Lung (tissue), 12 donors: Measurements from ENCODE around the gene ZNF569. TPM values are rescaled to one million over a fixed set of nuclear protein-coding genes. Genes with fewer than 3 reads are reported as not detected.
A peak's percentile ranks its signal among the peaks of the same experiment; 100 is the strongest.

ENCODE experiments used
- ATAC-seq: fragments of 200-7000 bp; cut with Tn5 transposase; one replicate; pipeline ENCODE4 v1.9.1; 2020; ENCODE audit warnings: moderate number of reproducible peaks; ENCODE audit not compliant: insufficient read depth, low FRiP score
- DNase-seq, 3 donors: peaks; one replicate each; pipeline ENCODE4 v3.0.0-alpha.2; 2013 to 2017
- H3K27ac ChIP-seq, 2 donors: one replicate each; pipeline ENCODE4 v1.5.1; 2013; ENCODE audit warnings: mild to moderate bottlenecking in 2 of 2, moderate library complexity in 2 of 2, control low read depth in 1 of 2, inconsistent platforms in 1 of 2, low read depth in 1 of 2, low read length in 1 of 2
- H3K27me3 ChIP-seq, 3 donors: one replicate each; pipeline ENCODE4 v1.5.1; 2013; ENCODE audit warnings: low read length in 2 of 3; ENCODE audit not compliant: control insufficient read depth in 3 of 3, insufficient read depth in 3 of 3
- H3K36me3 ChIP-seq, 4 donors: one replicate each; pipeline ENCODE4 v1.5.1; 2013; ENCODE audit warnings: low read length in 4 of 4, mild to moderate bottlenecking in 1 of 4, moderate library complexity in 1 of 4; ENCODE audit not compliant: control insufficient read depth in 4 of 4, insufficient read depth in 4 of 4
- H3K4me1 ChIP-seq, 5 donors: one replicate each; pipeline ENCODE4 v1.5.1; 2013; ENCODE audit warnings: low read length in 5 of 5, mild to moderate bottlenecking in 2 of 5, moderate library complexity in 1 of 5; ENCODE audit not compliant: control insufficient read depth in 5 of 5, insufficient read depth in 5 of 5
- H3K4me3 ChIP-seq: one replicate; pipeline ENCODE4 v1.5.1; 2013; ENCODE audit warnings: mild to moderate bottlenecking, control low read depth, moderate library complexity
- H3K9ac ChIP-seq, 2 donors: one replicate each; pipeline ENCODE4 v1.5.1; 2013; ENCODE audit warnings: low read length in 2 of 2, control low read depth in 1 of 2; ENCODE audit not compliant: insufficient read depth in 1 of 2
- H3K9me3 ChIP-seq, 4 donors: one replicate each; pipeline ENCODE4 v1.5.1; 2013; ENCODE audit warnings: low read length in 3 of 4, mild to moderate bottlenecking in 1 of 4, moderate library complexity in 1 of 4; ENCODE audit not compliant: control insufficient read depth in 4 of 4, insufficient read depth in 3 of 4
- CTCF ChIP-seq: IDR thresholded peaks from 2 replicates; pipeline ENCODE4 v1.5.1; 2012; ENCODE audit warnings: mild to moderate bottlenecking; ENCODE audit errors: control extremely low read depth, extremely low read depth
- WGBS, 2 donors: extraction: QIAGEN DNeasy Blood & Tissue Kit; methylation state at CpG; one replicate each; pipeline ENCODE4 v1.1.7; 2013; 5-methylcytosine and 5-hydroxymethylcytosine counted together
- polyA plus RNA-seq, 2 donors: library from polyadenylated mRNA; stranded (reverse); fragments of 200-250 nt; gene quantifications; one replicate each; pipeline ENCODE4 v1.2.1, GENCODE V29; 2013
- total RNA-seq, 2 donors: library from RNA; depleted of rRNA in 1 of 2; stranded (reverse); fragments of >200 nt in 1 of 2; gene quantifications; one replicate each; pipeline ENCODE4 v1.2.1, GENCODE V29; 2014 to 2021
- donor health status: control.
- donor health status: control.
- donor health status: Bipolar disorder and iron deficiency.
- donor health status: healthy.
- donor health status: DM: yes; HTN: yes; CAD: no.

Gene ZNF569
- total and polyA plus RNA-seq, 4 donors, result 1.2 to 10.1 (median 2.6) TPM

DNA sequence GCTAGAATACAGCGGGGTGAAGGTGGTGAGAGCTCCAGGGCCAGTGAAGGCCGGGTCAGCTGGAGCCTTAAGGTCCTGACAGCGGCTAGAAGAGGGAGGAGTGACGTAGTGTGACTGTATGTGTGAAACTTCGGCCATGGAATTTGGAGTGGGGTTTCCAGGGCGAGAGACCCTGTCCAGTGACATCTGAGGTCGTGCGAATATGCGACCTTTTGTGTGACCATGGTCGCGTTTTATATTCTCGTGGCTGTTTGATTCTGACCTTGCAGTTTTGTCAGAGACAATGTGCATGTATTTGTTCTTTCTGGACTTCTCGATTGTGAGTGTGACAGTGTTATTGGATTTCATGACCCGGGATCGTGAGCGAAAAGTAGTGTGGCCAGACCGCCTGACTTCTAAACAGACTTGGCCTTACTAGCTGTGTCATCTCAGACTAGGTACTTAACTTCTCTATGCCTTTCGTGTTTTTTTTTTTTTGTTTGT, 405 bp upstream of the ZNF569 start:
- DNase-seq, result no peak
- TF ChIP-seq CTCF, result no peak
- 38 to 46% methylated on average over 18 of the region's 18 CpGs for WGBS, 2 donors

DNA sequence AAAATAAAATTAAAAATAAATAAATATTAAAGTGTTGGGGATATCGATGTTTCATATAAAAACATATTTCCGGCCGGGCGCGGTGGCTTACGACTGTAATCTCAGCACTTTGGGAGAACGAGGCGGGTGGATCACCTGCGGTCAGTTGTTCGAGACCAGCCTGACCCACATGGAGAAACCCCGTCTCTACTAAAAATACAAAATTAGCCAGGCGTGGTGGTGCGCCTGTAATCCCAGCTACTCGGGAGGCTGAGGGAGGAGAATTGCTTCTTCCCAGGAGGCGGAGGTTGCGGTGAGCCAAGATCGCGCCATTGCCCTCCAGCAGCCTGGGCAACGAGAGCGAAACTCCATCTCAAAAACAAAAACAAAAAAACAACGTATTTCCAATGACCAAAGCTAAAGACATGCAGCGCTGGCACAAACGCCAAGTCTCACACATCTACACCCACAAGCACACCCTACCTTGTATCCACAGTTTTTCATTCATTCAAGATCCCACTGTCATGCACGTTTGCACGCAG, 907 bp downstream of the ZNF569 start:
- WGBS, 2 donors, result 34 to 35% methylated on average over 25 of the region's 25 CpGs
- no peak for DNase-seq

More for the DNA sequence above, 405 bp upstream of the ZNF569 start:
- peak overlapping the region; percentile 85 to 93 for H3K27ac ChIP-seq
- peak overlapping the region in 1 of 2 donors; percentile 93 for H3K9ac ChIP-seq
- H3K27me3 ChIP-seq, result no peaks in the 10 kb centered on the region
- H3K4me3 ChIP-seq, result peak overlapping the region; percentile 89
- peaks cover 0 to 12% (median 6%) of the 10 kb centered on the region in 4 donors for H3K9me3 ChIP-seq
- ATAC-seq, result no peak
- peaks cover 0 to 12% (median 8%) of the 10 kb centered on the region in 5 donors for H3K4me1 ChIP-seq
- H3K36me3 ChIP-seq, result peaks cover 4 to 35% (median 21%) of the 10 kb centered on the region in 4 donors

DNA sequence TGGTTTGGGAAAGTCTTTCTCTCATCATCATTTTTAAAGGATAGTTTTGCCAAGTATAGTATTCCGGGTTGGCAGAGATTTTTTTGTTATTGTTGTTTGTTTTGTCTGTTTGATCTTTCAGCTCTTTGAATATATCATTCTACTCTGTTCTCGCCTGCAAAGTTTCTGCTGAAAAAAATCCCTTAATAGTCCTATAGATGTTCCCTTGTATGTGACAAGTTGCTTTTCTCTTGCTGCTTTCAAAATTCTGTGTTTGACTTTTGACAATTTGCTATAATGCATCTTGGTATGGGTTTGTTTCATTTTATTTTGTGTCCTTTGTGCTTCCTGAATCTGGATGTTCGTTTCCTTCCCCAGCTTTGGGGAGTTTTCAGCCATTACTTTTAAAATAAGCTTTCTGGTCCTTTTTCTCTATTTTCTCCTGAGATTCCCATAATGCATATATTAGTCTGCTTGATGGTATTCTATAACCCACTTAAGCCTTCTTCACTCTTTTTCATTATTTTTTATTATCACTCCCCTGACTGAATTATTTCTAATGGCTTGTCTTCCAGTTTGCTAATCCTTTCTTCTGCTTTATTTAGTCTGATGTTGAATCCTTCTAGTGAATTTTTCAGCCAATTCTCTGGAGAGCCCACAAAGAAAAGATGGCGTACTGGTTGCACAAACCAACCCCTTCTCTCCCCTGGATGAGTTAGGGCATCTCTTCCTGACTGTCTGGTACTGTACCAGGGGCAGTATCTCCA, 14.6 kb downstream of the ZNF569 start:
- ATAC-seq (no peak), DNase-seq (no peak)
- peaks cover 2 to 30% (median 26%) of the 10 kb centered on the region in 4 donors for H3K36me3 ChIP-seq
- TF ChIP-seq CTCF, result no peak
- H3K4me3 ChIP-seq, result no peak overlapping the region
- no peaks in the 10 kb centered on the region for H3K27me3 ChIP-seq
- peaks cover 20 to 57% (median 44%) of the 10 kb centered on the region in 4 donors for H3K9me3 ChIP-seq
- H3K27ac ChIP-seq, result no peak overlapping the region
- no peaks in the 10 kb centered on the region for H3K4me1 ChIP-seq
- 95 to 99% methylated on average over 4 of the region's 4 CpGs for WGBS, 2 donors
- H3K9ac ChIP-seq, result no peak overlapping the region

More for the DNA sequence above, 907 bp downstream of the ZNF569 start:
- Histone ChIP-seq H3K27me3 (no peaks in the 10 kb centered on the region), H3K9ac (peak overlapping the region; percentile 89 to 93), H3K36me3 (peaks cover 2 to 39% (median 26%) of the 10 kb centered on the region in 4 donors), H3K4me3 (peak overlapping the region; percentile 89), H3K4me1 (peaks cover 0 to 12% (median 8%) of the 10 kb centered on the region in 5 donors), H3K9me3 (peaks cover 0 to 14% (median 9%) of the 10 kb centered on the region in 4 donors), H3K27ac (peak overlapping the region; percentile 85 to 93)
- TF ChIP-seq CTCF, result no peak
- no peak for ATAC-seq
